SIG-M5 treated with dmso at 0.1 percent for 504 hours (cell line): ENCODE data around the gene RAB3C.

Experiments used
- DNase-seq: peaks from one replicate; lab custom pipeline; 2025; ENCODE audit not compliant: unreplicated experiment; lab: John Stamatoyannopoulos, UW

Gene RAB3C

GRCh38 chr5:58765058-58765457, 182.2 kb downstream of the RAB3C start:
- no peak for DNase-seq

GRCh38 chr5:58767104-58767503, 184.2 kb downstream of the RAB3C start:
- DNase-seq = no peak

- no peak for DNase-seq
Measured at GRCh38 chr5:58770136-58770535, 187.3 kb downstream of the RAB3C start.

GRCh38 chr5:58771796-58772195, 188.9 kb downstream of the RAB3C start:
- no peak for DNase-seq

GRCh38 chr5:58773744-58774441, 191.0 kb downstream of the RAB3C start:
- DNase-seq = no peak

- DNase-seq = no peak
Measured at GRCh38 chr5:58774937-58775336, 192.1 kb downstream of the RAB3C start.

- DNase-seq = no peak
Measured at GRCh38 chr5:58775701-58776262, 192.9 kb downstream of the RAB3C start.

GRCh38 chr5:58776559-58776958, 193.7 kb downstream of the RAB3C start:
- DNase-seq = no peak

GRCh38 chr5:58778888-58779287, 196.0 kb downstream of the RAB3C start:
- no peak for DNase-seq

GRCh38 chr5:58786035-58786434, 203.2 kb downstream of the RAB3C start:
- DNase-seq = no peak

- DNase-seq = peak; percentile 2
Measured at GRCh38 chr5:58786711-58787303, 203.9 kb downstream of the RAB3C start.

GRCh38 chr5:58787987-58788386, 205.1 kb downstream of the RAB3C start:
- DNase-seq = no peak

- no peak for DNase-seq
Measured at GRCh38 chr5:58793888-58794657, 211.2 kb downstream of the RAB3C start.

- no peak for DNase-seq
Measured at GRCh38 chr5:58794875-58795274, 212.0 kb downstream of the RAB3C start.

GRCh38 chr5:58795327-58795726, 212.5 kb downstream of the RAB3C start:
- DNase-seq = no peak

GRCh38 chr5:58797021-58797420, 214.1 kb downstream of the RAB3C start:
- no peak for DNase-seq

GRCh38 chr5:58800356-58800755, 217.5 kb downstream of the RAB3C start:
- DNase-seq = no peak

GRCh38 chr5:58800861-58801540, 218.1 kb downstream of the RAB3C start:
- DNase-seq = no peak

GRCh38 chr5:58803056-58803455, 220.2 kb downstream of the RAB3C start:
- DNase-seq = no peak

GRCh38 chr5:58804291-58804690, 221.4 kb downstream of the RAB3C start:
- DNase-seq = no peak

GRCh38 chr5:58810086-58810485, 227.2 kb downstream of the RAB3C start:
- no peak for DNase-seq
